ENCODE measurements around the gene DOCK1.

- TF ChIP-seq CTCF (IDR thresholded peaks at IDR 0.05) (no peak), EZH2phosphoT487 (IDR thresholded peaks at IDR 0.05) (no peak), EZH2 (IDR thresholded peaks at IDR 0.05) (no peak)
These were observed 1.6 kb downstream of the DOCK1 start for GRCh38 chr10:126906704-126907422.
